Measurements from ENCODE around the gene KIF21B. TPM values are rescaled to one million over a fixed set of nuclear protein-coding genes. Genes with fewer than 3 reads are reported as not detected.

KIF21B gene
- polyA plus RNA-seq, 1 experiment, result 0.10 TPM

DNA sequence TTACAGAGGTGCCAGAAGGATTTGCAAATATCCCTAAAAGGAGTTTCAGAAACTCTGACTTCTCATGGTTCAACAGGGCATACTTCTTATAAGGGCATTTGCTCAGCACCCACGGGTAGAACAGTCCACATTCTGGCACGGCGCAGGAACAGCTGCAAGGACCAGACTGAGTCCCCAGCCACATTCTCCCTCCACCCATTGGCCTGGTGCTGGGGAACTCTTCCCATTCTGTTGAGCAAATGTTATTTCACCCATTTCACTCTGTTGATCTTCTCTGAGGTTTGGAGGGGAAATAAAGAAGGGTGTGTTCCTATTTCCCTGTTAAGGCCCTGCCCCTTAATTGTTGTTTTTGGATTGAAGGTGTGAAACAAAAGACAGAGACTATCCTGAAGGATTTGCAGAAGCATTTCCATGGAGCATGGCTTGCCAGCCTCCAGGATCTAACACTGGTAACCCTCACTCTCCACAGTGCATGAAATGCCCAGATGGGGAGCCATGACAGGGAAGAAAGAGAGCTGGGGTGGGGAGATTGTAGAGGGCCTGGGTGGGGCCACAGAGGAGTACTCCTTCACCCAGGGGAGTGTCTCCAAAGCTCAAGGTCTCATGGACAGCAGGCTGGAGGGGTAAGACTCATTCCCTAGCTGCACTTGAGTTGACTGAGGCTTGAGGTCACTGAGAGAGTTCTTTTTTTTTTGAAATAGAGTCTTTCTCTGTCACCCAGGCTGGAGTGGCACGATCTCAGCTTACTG lies 93.8 kb downstream of the KIF21B start:
- Histone ChIP-seq H3K36me3 (ENCODE audit: control insufficient read depth, insufficient read depth, low read length) (no peaks in the 10 kb centered on the region), H3K27me3 (ENCODE audit: control insufficient read depth, insufficient read depth, low read length) (peaks cover 4% of the 10 kb centered on the region; the same call in 1 of the 2 replicates), H3K4me3 (ENCODE audit: low read depth, low read length) (no peak overlapping the region)
- ChIA-PET POLR2A (no interaction called here), CTCF (no interaction called here)
- DNase-seq (ENCODE audit: low read depth), result no peak
- TF ChIP-seq, protein P1, sequence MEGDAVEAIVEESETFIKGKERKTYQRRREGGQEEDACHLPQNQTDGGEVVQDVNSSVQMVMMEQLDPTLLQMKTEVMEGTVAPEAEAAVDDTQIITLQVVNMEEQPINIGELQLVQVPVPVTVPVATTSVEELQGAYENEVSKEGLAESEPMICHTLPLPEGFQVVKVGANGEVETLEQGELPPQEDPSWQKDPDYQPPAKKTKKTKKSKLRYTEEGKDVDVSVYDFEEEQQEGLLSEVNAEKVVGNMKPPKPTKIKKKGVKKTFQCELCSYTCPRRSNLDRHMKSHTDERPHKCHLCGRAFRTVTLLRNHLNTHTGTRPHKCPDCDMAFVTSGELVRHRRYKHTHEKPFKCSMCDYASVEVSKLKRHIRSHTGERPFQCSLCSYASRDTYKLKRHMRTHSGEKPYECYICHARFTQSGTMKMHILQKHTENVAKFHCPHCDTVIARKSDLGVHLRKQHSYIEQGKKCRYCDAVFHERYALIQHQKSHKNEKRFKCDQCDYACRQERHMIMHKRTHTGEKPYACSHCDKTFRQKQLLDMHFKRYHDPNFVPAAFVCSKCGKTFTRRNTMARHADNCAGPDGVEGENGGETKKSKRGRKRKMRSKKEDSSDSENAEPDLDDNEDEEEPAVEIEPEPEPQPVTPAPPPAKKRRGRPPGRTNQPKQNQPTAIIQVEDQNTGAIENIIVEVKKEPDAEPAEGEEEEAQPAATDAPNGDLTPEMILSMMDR (IDR thresholded peaks at IDR 0.05; ENCODE audit: insufficient read depth, low read depth, low read length), result no peak

DNA sequence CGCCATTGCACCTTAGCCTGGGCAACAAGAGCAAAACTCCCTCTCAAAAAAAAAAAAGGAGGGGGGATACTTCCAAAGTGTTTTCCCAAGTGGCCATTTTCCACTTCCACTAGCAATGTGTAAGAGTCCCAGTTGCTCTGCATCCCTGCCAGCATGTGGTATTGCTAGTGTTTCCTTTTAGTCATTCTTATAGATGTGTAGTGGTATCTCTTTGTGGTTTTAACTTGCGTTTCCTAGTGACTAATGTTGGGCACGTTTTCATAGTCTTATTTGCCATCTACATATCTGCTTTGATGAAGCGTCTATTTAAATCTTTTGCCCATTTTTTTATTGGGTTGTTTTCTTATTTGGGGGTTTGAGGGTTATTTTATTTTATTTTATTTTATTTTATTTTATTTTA lies 97.7 kb downstream of the KIF21B start:
- Histone ChIP-seq H3K4me3 (ENCODE audit: low read depth, low read length) (no peak overlapping the region), H3K27me3 (ENCODE audit: control insufficient read depth, insufficient read depth, low read length) (peaks cover 2% of the 10 kb centered on the region; the same call in 1 of the 2 replicates), H3K36me3 (ENCODE audit: control insufficient read depth, insufficient read depth, low read length) (no peaks in the 10 kb centered on the region)
- DNase-seq (ENCODE audit: low read depth), result no peak
- ChIA-PET CTCF (no interaction called here), POLR2A (no interaction called here)
- TF ChIP-seq, protein P1 (IDR thresholded peaks at IDR 0.05; ENCODE audit: insufficient read depth, low read depth, low read length), result no peak

DNA sequence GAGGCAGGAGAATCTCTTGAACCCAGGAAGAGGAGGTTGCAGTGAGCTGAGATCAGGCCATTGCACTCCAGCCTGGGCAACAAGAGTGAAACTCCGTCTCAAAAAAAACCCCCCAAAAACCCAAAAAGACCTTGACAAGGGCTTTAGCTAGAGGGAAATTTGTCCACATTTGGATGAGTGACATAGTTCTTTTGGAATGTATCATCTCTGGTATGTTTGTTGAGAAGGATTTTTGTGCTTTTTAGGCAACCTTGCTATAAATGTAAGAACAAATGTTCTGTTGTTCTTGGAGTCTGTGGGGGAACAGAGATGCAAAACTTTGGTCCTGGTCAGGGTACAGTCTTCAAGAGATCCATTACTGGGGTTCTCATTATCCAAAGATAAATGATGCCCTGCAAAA lies 99.9 kb downstream of the KIF21B start:
- H3K4me3 ChIP-seq (ENCODE audit: low read depth, low read length), result no peak overlapping the region
- ChIA-PET POLR2A (no interaction called here), CTCF (interaction anchor here (0.8 kb wide), 1 partner anchor 19 kb away, joined by 3 read pairs; no protein-coding TSS in a partner anchor)
- H3K27me3 ChIP-seq (ENCODE audit: control insufficient read depth, insufficient read depth, low read length), result peaks cover 6% of the 10 kb centered on the region; the same call in 1 of the 2 replicates
- no peaks in the 10 kb centered on the region for H3K36me3 ChIP-seq (ENCODE audit: control insufficient read depth, insufficient read depth, low read length)
- TF ChIP-seq, protein P1 (IDR thresholded peaks at IDR 0.05; ENCODE audit: insufficient read depth, low read depth, low read length), result no peak
- no peak for DNase-seq (ENCODE audit: low read depth)

DNA sequence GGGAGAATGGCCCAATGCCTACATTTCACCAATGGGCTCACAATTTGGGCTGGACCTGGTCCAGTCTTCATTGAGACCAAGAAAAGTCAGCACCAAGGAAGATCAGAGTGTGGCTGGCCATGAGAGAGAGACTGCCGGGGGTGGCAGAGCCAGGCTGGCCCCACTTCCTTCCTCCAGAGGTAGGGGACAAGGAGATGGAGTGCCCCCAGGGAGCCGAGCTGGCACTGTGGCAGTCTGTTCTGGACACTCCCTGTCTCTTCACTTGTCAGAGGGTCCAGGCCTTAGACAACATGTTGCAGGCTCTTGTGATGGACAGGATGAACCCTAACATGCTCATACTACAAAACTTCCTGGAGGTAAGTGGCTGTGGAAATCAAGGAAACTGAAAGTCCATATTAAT lies 101.1 kb downstream of the KIF21B start:
- no peaks in the 10 kb centered on the region for H3K36me3 ChIP-seq (ENCODE audit: control insufficient read depth, insufficient read depth, low read length)
- H3K4me3 ChIP-seq (ENCODE audit: low read depth, low read length), result no peak overlapping the region
- no peak for DNase-seq (ENCODE audit: low read depth)
- H3K27me3 ChIP-seq (ENCODE audit: control insufficient read depth, insufficient read depth, low read length), result peaks cover 3% of the 10 kb centered on the region; the same call in 1 of the 2 replicates
- CTCF ChIA-PET, result no interaction called here
- POLR2A ChIA-PET, result no interaction called here
- TF ChIP-seq, protein P1 (IDR thresholded peaks at IDR 0.05; ENCODE audit: insufficient read depth, low read depth, low read length), result no peak

DNA sequence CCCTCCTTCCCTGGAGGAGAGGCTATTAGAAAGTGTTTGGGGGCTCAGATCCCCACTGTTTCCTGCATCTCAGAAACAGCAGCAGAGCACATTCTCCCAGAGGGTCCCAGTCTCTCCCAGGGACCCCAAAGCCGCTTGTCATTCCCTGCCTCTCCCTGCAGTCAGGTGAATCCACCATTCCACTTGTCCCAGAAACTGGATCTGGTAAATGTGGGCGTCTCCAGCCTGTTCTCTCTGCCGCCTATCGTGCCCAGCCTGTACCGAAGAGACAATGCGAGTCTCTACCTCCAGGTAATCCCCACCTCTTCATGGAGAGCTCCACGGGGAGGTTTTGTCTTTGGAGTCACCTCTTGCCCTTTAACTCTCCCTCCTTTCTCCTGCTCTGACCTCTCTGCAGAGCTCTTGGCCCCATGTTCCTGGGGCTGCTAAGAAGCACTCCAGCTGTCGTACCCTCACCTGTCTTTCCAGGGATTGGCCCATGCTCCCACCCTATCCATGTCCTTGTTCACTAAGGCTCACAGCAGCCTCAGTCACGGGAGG lies 101.9 kb downstream of the KIF21B start:
- ChIA-PET POLR2A (no interaction called here), CTCF (no interaction called here)
- H3K27me3 ChIP-seq (ENCODE audit: control insufficient read depth, insufficient read depth, low read length), result peaks cover 3% of the 10 kb centered on the region; the same call in 1 of the 2 replicates

More for the DNA sequence above, 101.9 kb downstream of the KIF21B start:
- Histone ChIP-seq H3K36me3 (ENCODE audit: control insufficient read depth, insufficient read depth, low read length) (no peaks in the 10 kb centered on the region), H3K4me3 (ENCODE audit: low read depth, low read length) (no peak overlapping the region)
- DNase-seq (ENCODE audit: low read depth), result no peak
- TF ChIP-seq, protein P1 (IDR thresholded peaks at IDR 0.05; ENCODE audit: insufficient read depth, low read depth, low read length), result no peak

Small RNA genes within 50 kb of the gene (small RNA-seq; reads per million reads assigned to genes)
- gene RNU6-704P (ENCODE audit: insufficient read length, low read depth, low replicate concordance), result not detected

Other genes with a start within 250 kb of the KIF21B start
- not detected in 2 replicates for gene GPR25, start 150.7 kb downstream of the KIF21B start, polyA plus RNA-seq (2011; rRNA removed)
- gene INAVA, start 128.8 kb downstream of the KIF21B start, polyA plus RNA-seq (2011; rRNA removed), result 0.01 TPM in 1 of 2 replicates, not detected in the other
- gene CACNA1S, start 88.7 kb upstream of the KIF21B start, polyA plus RNA-seq (2011; rRNA removed), result not detected in 2 replicates
- gene ASCL5, start 103.5 kb upstream of the KIF21B start, polyA plus RNA-seq (2011; rRNA removed), result 0.06 TPM in 1 of 2 replicates, not detected in the other
- 121 and 171 TPM in 2 replicates for gene TMEM9, start 130.8 kb upstream of the KIF21B start, polyA plus RNA-seq (2011; rRNA removed)
- not detected in 2 replicates for gene IGFN1, start 167.1 kb upstream of the KIF21B start, polyA plus RNA-seq (2011; rRNA removed)

All from BJ (cell line).